SK-N-MC (cell line): ENCODE results near the gene ACMSD.
"Not testable (repeated sequence)": the region's sequence is repeated elsewhere in the genome, so short reads cannot be mapped to it uniquely, and the experiment has no call there.

ENCODE experiments used
- DNase-seq: peaks from one replicate; pipeline ENCODE4 v3.0.0-alpha.2; 2011; ENCODE audit warnings: low read depth, low spot score
- H3K27ac ChIP-seq: fragments of 200-600 bp; sonication (generic); 2 replicates; pipeline ENCODE4 v1.5.1; 2016; ENCODE audit warnings: mixed run types
- H3K36me3 ChIP-seq: fragments of 200-600 bp; sonication (generic); 2 replicates; pipeline ENCODE4 v1.6.1; 2017; ENCODE audit warnings: antibody characterized with exemption, low read length, mixed read lengths; ENCODE audit not compliant: insufficient read depth
- H3K4me3 ChIP-seq: fragments of 200-600 bp; sonication (generic); 2 replicates; pipeline ENCODE4 v1.5.1; 2016
- H3K9ac ChIP-seq: fragments of 200-600 bp; sonication (generic); 2 replicates; pipeline ENCODE4 v1.8.0; 2017; ENCODE audit warnings: mixed run types, mixed read lengths; ENCODE audit not compliant: insufficient read length
- H3K9me3 ChIP-seq: fragments of 200-600 bp; sonication (generic); 2 replicates; pipeline ENCODE4 v1.6.1; 2017; ENCODE audit warnings: low read depth, mild to moderate bottlenecking, antibody characterized with exemption, low read length, moderate library complexity, mixed read lengths
- EZH2 ChIP-seq: fragments of 200-600 bp; sonication (generic); IDR thresholded peaks from one replicate; pipeline ENCODE4 v1.6.1; 2017; ENCODE audit warnings: antibody characterized with exemption
- FOXP2 ChIP-seq: optimal IDR thresholded peaks from 2 replicates; pipeline ENCODE3; 2011; ENCODE audit warnings: mild to moderate bottlenecking, moderate library complexity; ENCODE audit not compliant: insufficient read depth; ENCODE audit errors: extremely low read length, control extremely low read depth
- POLR2AphosphoS5 ChIP-seq: IDR thresholded peaks from 2 replicates; pipeline ENCODE4 v1.6.1; 2012; ENCODE audit warnings: mild to moderate bottlenecking, low read depth, low read length, borderline replicate concordance

The ACMSD gene

GRCh38 chr2:134882773-134883172 is 44.4 kb downstream of the ACMSD start:
- no peak overlapping the region for H3K9ac ChIP-seq
- TF ChIP-seq FOXP2 (no peak), EZH2 (no peak), POLR2AphosphoS5 (no peak)
- no peak overlapping the region for H3K27ac ChIP-seq
- no peaks in the 10 kb centered on the region for H3K9me3 ChIP-seq
- DNase-seq = no peak
- H3K4me3 ChIP-seq = no peak overlapping the region
- H3K36me3 ChIP-seq = no peaks in the 10 kb centered on the region

GRCh38 chr2:134883552-134884293 is 45.3 kb downstream of the ACMSD start:
- Histone ChIP-seq H3K36me3 (no peaks in the 10 kb centered on the region), H3K9me3 (no peaks in the 10 kb centered on the region), H3K4me3 (no peak overlapping the region), H3K27ac (no peak overlapping the region), H3K9ac (no peak overlapping the region)
- TF ChIP-seq EZH2 (no peak), FOXP2 (no peak), POLR2AphosphoS5 (no peak)
- DNase-seq = no peak

- Histone ChIP-seq H3K4me3 (no peak overlapping the region), H3K27ac (no peak overlapping the region), H3K36me3 (no peaks in the 10 kb centered on the region), H3K9me3 (no peaks in the 10 kb centered on the region), H3K9ac (no peak overlapping the region)
- no peak for DNase-seq
- no peak for TF ChIP-seq EZH2
- TF ChIP-seq POLR2AphosphoS5 = no peak
- TF ChIP-seq FOXP2 = no peak
Measured at GRCh38 chr2:134884435-134884834, 46.0 kb downstream of the ACMSD start.

GRCh38 chr2:134892282-134893035 is 54.0 kb downstream of the ACMSD start:
- DNase-seq = no peak
- Histone ChIP-seq H3K27ac (no peak overlapping the region), H3K4me3 (no peak overlapping the region), H3K36me3 (no peaks in the 10 kb centered on the region), H3K9me3 (no peaks in the 10 kb centered on the region), H3K9ac (no peak overlapping the region)
- TF ChIP-seq EZH2 = no peak
- no peak for TF ChIP-seq POLR2AphosphoS5
- no peak for TF ChIP-seq FOXP2

- Histone ChIP-seq H3K4me3 (no peak overlapping the region), H3K9ac (no peak overlapping the region), H3K9me3 (no peaks in the 10 kb centered on the region), H3K27ac (no peak overlapping the region), H3K36me3 (no peaks in the 10 kb centered on the region)
- TF ChIP-seq POLR2AphosphoS5 (no peak), FOXP2 (no peak), EZH2 (no peak)
- DNase-seq = no peak
Measured at GRCh38 chr2:134897932-134898331, 59.5 kb downstream of the ACMSD start.

GRCh38 chr2:134899204-134899603 is 60.8 kb downstream of the ACMSD start:
- H3K4me3 ChIP-seq = no peak overlapping the region
- H3K9me3 ChIP-seq = no peaks in the 10 kb centered on the region
- TF ChIP-seq POLR2AphosphoS5 (no peak), EZH2 (no peak), FOXP2 (no peak)
- H3K27ac ChIP-seq = no peak overlapping the region
- H3K36me3 ChIP-seq = no peaks in the 10 kb centered on the region
- DNase-seq = no peak
- H3K9ac ChIP-seq = no peak overlapping the region

GRCh38 chr2:134900151-134900550 is 61.7 kb downstream of the ACMSD start:
- H3K36me3 ChIP-seq = no peaks in the 10 kb centered on the region
- H3K9ac ChIP-seq = no peak overlapping the region
- H3K27ac ChIP-seq = no peak overlapping the region
- H3K9me3 ChIP-seq = no peaks in the 10 kb centered on the region
- no peak for DNase-seq
- H3K4me3 ChIP-seq = no peak overlapping the region
- TF ChIP-seq FOXP2 (no peak), EZH2 (no peak), POLR2AphosphoS5 (no peak)

- not testable (repeated sequence) for H3K27ac ChIP-seq, H3K9me3 ChIP-seq, H3K9ac ChIP-seq, H3K4me3 ChIP-seq, H3K36me3 ChIP-seq, DNase-seq
Measured at GRCh38 chr2:134903701-134904100, 65.3 kb downstream of the ACMSD start.
